H1 (cell line): Measurements from ENCODE around the gene S100A6. TPM values are rescaled to one million over a fixed set of nuclear protein-coding genes. Genes with fewer than 3 reads are reported as not detected.
A peak's percentile ranks its signal among the peaks of the same experiment; 100 is the strongest.

Experiments
- CTCF ChIA-PET: fragments of 300-600 bp; sonication (Branson Sonifier 250); formaldehyde crosslinking; loops from one replicate; lab custom pipeline; 2021; ENCODE audit not compliant: partially characterized antibody; lab: Charles Lee
- POLR2A ChIA-PET: fragments of 300-600 bp; sonication (Branson Sonifier 250); formaldehyde crosslinking; loops from one replicate; lab custom pipeline; 2021; ENCODE audit warnings: inconsistent platforms; ENCODE audit not compliant: partially characterized antibody; lab: Charles Lee
- DNase-seq, 2 experiments: peaks; one replicate each; pipeline versions ENCODE4 v3.0.0 to v3.0.0-alpha.2; 2010 to 2022; ENCODE audit warnings: low spot score in 2 of 2, low read depth in 1 of 2, mixed read lengths in 1 of 2
- FAIRE-seq: peaks from 2 replicates; lab custom pipeline; 2011; peaks lifted over from hg19 to GRCh38; lab: Jason Lieb, UNC
- H2AFZ ChIP-seq: 2 replicates; pipeline ENCODE4 v1.8.1; 2012; ENCODE audit warnings: low read length, inconsistent platforms
- H2AK5ac ChIP-seq: 2 replicates; pipeline ENCODE4 v1.6.1; 2013; ENCODE audit warnings: low read depth, low read length
- H2BK120ac ChIP-seq: replicated peaks from 2 replicates; pipeline ENCODE3; 2013; ENCODE audit warnings: low read depth, low read length, inconsistent platforms
- H2BK12ac ChIP-seq: 2 replicates; pipeline ENCODE4 v1.6.1; 2013; ENCODE audit warnings: low read depth, low read length
- H2BK15ac ChIP-seq: 2 replicates; pipeline ENCODE4 v1.6.1; 2013; ENCODE audit warnings: low read length
- H2BK20ac ChIP-seq: 2 replicates; pipeline ENCODE4 v1.6.1; 2013; ENCODE audit warnings: low read length
- H2BK5ac ChIP-seq: 2 replicates; pipeline ENCODE4 v1.6.1; 2013; ENCODE audit warnings: low read depth, low read length
- H3K14ac ChIP-seq: 2 replicates; pipeline ENCODE4 v1.6.1; 2013; ENCODE audit warnings: inconsistent platforms; ENCODE audit not compliant: insufficient read length
- H3K18ac ChIP-seq: 2 replicates; pipeline ENCODE4 v1.6.1; 2013; ENCODE audit warnings: low read length; ENCODE audit errors: extremely low read depth
- H3K23ac ChIP-seq: 2 replicates; pipeline ENCODE4 v1.6.1; 2013; ENCODE audit warnings: inconsistent platforms; ENCODE audit not compliant: insufficient read length
- H3K23me2 ChIP-seq: 2 replicates; pipeline ENCODE4 v1.6.1; 2013; ENCODE audit warnings: low read depth, low read length
- H3K27ac ChIP-seq: 2 replicates; pipeline ENCODE4 v1.6.1; 2011; ENCODE audit warnings: low read depth, low read length, inconsistent platforms
- H3K27me3 ChIP-seq, 4 experiments: replicated peaks in 1 of 4; 1 replicate in 1 of 4; 2 replicates in 3 of 4; pipeline versions ENCODE4 v1.6.1 to v1.8.1; 2011 to 2013; ENCODE audit warnings: low read length in 3 of 4, mild to moderate bottlenecking in 3 of 4, inconsistent platforms in 2 of 4, mixed read lengths in 2 of 4, moderate library complexity in 1 of 4; ENCODE audit not compliant: control insufficient read depth in 3 of 4, insufficient read depth in 3 of 4; ENCODE audit errors: extremely low read depth in 1 of 4
- H3K36me3 ChIP-seq, 4 experiments: 2 replicates each; pipeline versions ENCODE4 v1.6.1 to v1.8.1; 2011 to 2013; ENCODE audit warnings: mild to moderate bottlenecking in 4 of 4, low read length in 3 of 4, moderate library complexity in 2 of 4, control low read depth in 1 of 4, inconsistent platforms in 1 of 4; ENCODE audit not compliant: insufficient read depth in 4 of 4, control insufficient read depth in 2 of 4
- H3K4ac ChIP-seq: replicated peaks from 2 replicates; pipeline ENCODE3; 2013; ENCODE audit warnings: low read length, low read depth, mixed read lengths, inconsistent platforms; ENCODE audit not compliant: insufficient read length
- H3K4me1 ChIP-seq, 4 experiments: replicated peaks in 1 of 4; 1 replicate in 1 of 4; 2 replicates in 3 of 4; pipeline versions ENCODE4 v1.6.1 to v1.8.1; 2011 to 2013; ENCODE audit warnings: low read length in 3 of 4, inconsistent platforms in 2 of 4, mixed read lengths in 1 of 4; ENCODE audit not compliant: insufficient read depth in 4 of 4, control insufficient read depth in 3 of 4
- H3K4me2 ChIP-seq, 2 experiments: 2 replicates each; pipeline versions ENCODE4 v1.6.1 to v1.8.1; 2011 to 2013; ENCODE audit warnings: low read depth in 2 of 2, low read length in 2 of 2, control low read depth in 1 of 2, inconsistent platforms in 1 of 2, mild to moderate bottlenecking in 1 of 2; ENCODE audit not compliant: insufficient read depth in 1 of 2
- H3K4me3 ChIP-seq, 4 experiments: fragments of 200-600, 300-600 bp in 1 of 4; sonication (generic), shearing (Covaris generic), sonication (Bioruptor Twin) in 1 of 4; 2 replicates each; pipeline versions ENCODE4 v1.5.1 to v1.8.1; 2011 to 2016; ENCODE audit warnings: low read length in 4 of 4, low read depth in 3 of 4, control low read depth in 2 of 4, inconsistent platforms in 2 of 4, mild to moderate bottlenecking in 2 of 4, mixed read lengths in 1 of 4, moderate library complexity in 1 of 4; ENCODE audit not compliant: insufficient read depth in 2 of 4; ENCODE audit errors: extremely low read depth in 1 of 4
- H3K56ac ChIP-seq: replicated peaks from 2 replicates; pipeline ENCODE3; 2013; ENCODE audit warnings: low read depth, mild to moderate bottlenecking, mixed read lengths, low read length, inconsistent platforms; ENCODE audit not compliant: insufficient read length
- H3K79me1 ChIP-seq: 2 replicates; pipeline ENCODE4 v1.6.1; 2013; ENCODE audit warnings: low read depth, low read length, control low read depth
- H3K79me2 ChIP-seq, 2 experiments: 2 replicates each; pipeline versions ENCODE4 v1.6.1 to v1.8.1; 2012 to 2013; ENCODE audit warnings: low read length in 2 of 2, mild to moderate bottlenecking in 2 of 2, inconsistent platforms in 1 of 2; ENCODE audit not compliant: insufficient read depth in 2 of 2, control insufficient read depth in 1 of 2
- H3K9ac ChIP-seq, 4 experiments: replicated peaks in 1 of 4; 1 replicate in 1 of 4; 2 replicates in 3 of 4; pipeline versions ENCODE4 v1.6.1 to v1.8.1; 2011 to 2013; ENCODE audit warnings: low read depth in 3 of 4, low read length in 3 of 4, control low read depth in 2 of 4, mild to moderate bottlenecking in 2 of 4, moderate library complexity in 2 of 4, inconsistent platforms in 1 of 4; ENCODE audit errors: extremely low read depth in 1 of 4
- H3K9me3 ChIP-seq, 2 experiments: 2 replicates each; pipeline versions ENCODE4 v1.6.1 to v1.8.1; 2012 to 2013; ENCODE audit warnings: mild to moderate bottlenecking in 2 of 2, moderate library complexity in 2 of 2, control low read depth in 1 of 2, inconsistent platforms in 1 of 2, low read depth in 1 of 2, low read length in 1 of 2, mixed read lengths in 1 of 2; ENCODE audit not compliant: insufficient read depth in 2 of 2
- H4K20me1 ChIP-seq, 2 experiments: replicated peaks in 1 of 2; 2 replicates each; pipeline versions ENCODE3 to v1.8.1; 2011 to 2013; ENCODE audit warnings: inconsistent platforms in 2 of 2, low read length in 2 of 2, mild to moderate bottlenecking in 1 of 2; ENCODE audit not compliant: insufficient read depth in 2 of 2, control insufficient read depth in 1 of 2
- H4K5ac ChIP-seq: 2 replicates; pipeline ENCODE4 v1.6.1; 2013; ENCODE audit warnings: low read length, low read depth, mixed read lengths, inconsistent platforms; ENCODE audit not compliant: insufficient read length
- H4K8ac ChIP-seq: 2 replicates; pipeline ENCODE4 v1.8.0; 2013; ENCODE audit warnings: mild to moderate bottlenecking, moderate library complexity, low read length, inconsistent platforms; ENCODE audit not compliant: insufficient read depth; ENCODE audit errors: extremely low read depth
- H4K91ac ChIP-seq: replicated peaks from 2 replicates; pipeline ENCODE3; 2013; ENCODE audit warnings: low read length, mixed read lengths, inconsistent platforms; ENCODE audit not compliant: insufficient read length
- CEBPB ChIP-seq: IDR thresholded peaks from 2 replicates; pipeline ENCODE4 v1.6.1; 2012; ENCODE audit warnings: low read depth, low read length
- GABPA ChIP-seq: IDR thresholded peaks from 2 replicates; pipeline ENCODE4 v1.6.1; 2011; ENCODE audit warnings: mild to moderate bottlenecking, low read length, moderate library complexity, borderline replicate concordance; ENCODE audit not compliant: insufficient read depth
- HDAC2 ChIP-seq, 2 experiments: fragments of 300-600 bp in 1 of 2; sonication (generic) in 1 of 2; IDR thresholded peaks; 2 replicates each; pipeline ENCODE4 v1.6.1; 2011 to 2012; ENCODE audit warnings: low read depth in 2 of 2, low read length in 2 of 2, mild to moderate bottlenecking in 2 of 2, moderate library complexity in 2 of 2, borderline replicate concordance in 1 of 2, inconsistent platforms in 1 of 2
- SP1 ChIP-seq: IDR thresholded peaks from 2 replicates; pipeline ENCODE4 v1.6.1; 2011; ENCODE audit warnings: low read depth, low read length
- WGBS, 2 experiments: shearing (Covaris generic) in 1 of 2; methylation state at CpG; one replicate each; pipeline versions ENCODE4 v1.1.6 to v1.1.7; 2013 to 2015; ENCODE audit warnings: low lambda C conversion rate in 2 of 2, mixed read lengths in 2 of 2, inconsistent platforms in 1 of 2, low coverage in 1 of 2, missing lambda C conversion rate in 1 of 2; ENCODE audit not compliant: insufficient replicate concordance in 2 of 2, insufficient coverage in 1 of 2, insufficient read length in 1 of 2; ENCODE audit errors: extremely low coverage in 1 of 2, missing lambda C conversion rate in 1 of 2; 5-methylcytosine and 5-hydroxymethylcytosine counted together
- polyA plus RNA-seq, 7 experiments: library from polyadenylated mRNA; depleted of rRNA in 3 of 7; stranded (reverse) in 5 of 7; unstranded in 2 of 7; fragments of >200 nt in 5 of 7; fragments of 200-250 nt in 2 of 7; gene quantifications; 1 replicate in 5 of 7; 2 replicates in 1 of 7; 4 replicates in 1 of 7; pipeline versions ENCODE4 v1.2.1 to v1.2.3, GENCODE V29; 2011 to 2013; ENCODE audit warnings: missing spikeins in 2 of 7, mixed read lengths in 2 of 7
- total RNA-seq: library from RNA; stranded (reverse); fragmentation: NEBNext Ultra II Directional; extraction: Animal tissue kit (Norgen Biotek cat#: 25700); gene quantifications from 2 replicates; pipeline ENCODE4 v1.2.1, GENCODE V29; 2021

S100A6 gene
- total and polyA plus RNA-seq, 2 of the 8 experiments (the other 6 are each of a cell fraction or from before 2014, with no cell fraction given) = 11.1 to 63.0 TPM

DNA sequence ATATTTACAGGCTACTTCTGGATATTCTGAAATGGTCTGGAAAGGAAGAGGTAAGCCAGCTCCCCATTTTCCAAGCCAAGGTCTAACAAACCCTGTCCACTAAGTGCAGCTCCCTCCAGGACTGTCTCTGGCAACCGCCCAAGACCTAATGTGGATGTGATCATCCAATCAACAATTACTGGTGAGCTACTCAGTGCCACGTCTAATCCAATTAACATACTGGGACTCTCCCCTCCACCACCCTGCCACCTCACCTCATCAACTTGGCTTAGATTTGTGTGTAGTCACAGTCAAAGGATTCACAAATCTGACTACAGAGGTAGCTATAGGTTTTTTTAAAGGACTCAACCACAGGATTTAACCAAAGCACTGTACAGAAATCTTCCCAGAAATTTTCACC, 49.9 kb downstream of the S100A6 start:
- Histone ChIP-seq H2BK12ac (peak overlapping the region; percentile 60; the same call in 1 of the 2 replicates), H3K14ac (no peak overlapping the region), H3K56ac (no peak overlapping the region), H2AFZ (no peak overlapping the region), H3K79me2 (no peaks in the 10 kb centered on the region), H3K18ac (no peak overlapping the region), H4K20me1 (no peaks in the 10 kb centered on the region), H2AK5ac (no peak overlapping the region), H3K9me3 (no peaks in the 10 kb centered on the region; a peak in 1 of 4 replicates), H3K4me3 (no peak overlapping the region), H4K8ac (no peak overlapping the region), H3K4me1 (peaks cover 0 to 9% (median 0%) of the 10 kb centered on the region in 4 experiments; a peak in 5 of 7 replicates), H4K91ac (no peak overlapping the region), H3K36me3 (no peaks in the 10 kb centered on the region), H2BK5ac (no peak overlapping the region), H3K27ac (no peak overlapping the region), H2BK15ac (no peak overlapping the region), H3K4me2 (no peak overlapping the region), H3K4ac (no peak overlapping the region), H2BK120ac (no peak overlapping the region), H3K27me3 (no peaks in the 10 kb centered on the region; a peak in 1 of 7 replicates), H3K23me2 (no peaks in the 10 kb centered on the region), H3K9ac (no peak overlapping the region), H2BK20ac (no peak overlapping the region), H3K79me1 (no peaks in the 10 kb centered on the region), H3K23ac (no peak overlapping the region), H4K5ac (no peak overlapping the region)
- CTCF ChIA-PET = interaction anchor here (0.7 to 21.4 kb wide), 9 partner anchors 9 to 134 kb away, joined by 3 to 360 read pairs (median 5); partner anchors contain the start of genes PGLYRP4 and S100A9
- no peak for TF ChIP-seq HDAC2 (IDR thresholded peaks at IDR 0.05; ENCODE audit: borderline replicate concordance in 1 of 2, low read depth in 2 of 2, low read length in 2 of 2)
- no peak for TF ChIP-seq SP1
- TF ChIP-seq CEBPB = no peak
- TF ChIP-seq GABPA = no peak
- 63% methylated on average over 2 of the region's 2 CpGs; no CpG with 5 or more reads in 1 of the 2 experiments for WGBS, 2 experiments
- POLR2A ChIA-PET = interaction anchor here (1.3 to 2.1 kb wide), 2 partner anchors 9 to 20 kb away, joined by 3 to 5 read pairs; no protein-coding TSS in a partner anchor
- FAIRE-seq (no peak), DNase-seq (no peak)
